Heart left ventricle (tissue), 13 donors: ENCODE results near the gene RPL27A.

Experiments
- CTCF ChIP-seq, 12 donors: fragments of 200-600 bp; sonication (generic) in 4 of 12; IDR thresholded peaks; one replicate each; pipeline versions ENCODE4 v1.5.0 to v1.8.0; 2018 to 2022; ENCODE audit warnings: antibody characterized with exemption in 12 of 12, mild to moderate bottlenecking in 5 of 12
- POLR2A ChIP-seq, 2 donors: fragments of 450-650 bp; IDR thresholded peaks; one replicate each; pipeline ENCODE4 v1.6.1; 2017; ENCODE audit warnings: antibody characterized with exemption in 2 of 2, mild to moderate bottlenecking in 2 of 2, moderate library complexity in 2 of 2
- donor health status: ischemic (EF 13 %, LVEDD 7.1; RV severe dilation, severe dysfunction).
- donor health status: DM: no; HTN: yes; CAD: no.
- donor health status: DM: no; HTN: no; CAD: no.
- donor health status: ischemic (EF 25% LVEDD 6.9; RV normal size, moderate dysfunction).
- donor health status: ischemic (EF 25% LVEDD 5.7; RV mildly dilated, moderate dysfunction).
- donor health status: ischemic (EF 35%, LVEDD 5.7; RV mildly dilated, moderate dysfunction).
- donor health status: nonischemic (EF 11% LVEDD 7.7; RV severe dilation, severe dysfunction).
- donor health status: DM: yes; HTN: yes; CAD: no.
- donor health status: PGD.
- donor health status: ischemic (EF 29% LVEDD 5.4; RV normal size, mild dysfunction).
- donor health status: nonischemic (EF 23%, LVEDD 6.1; RV moderate dilation, normal function).

- TF ChIP-seq POLR2A (IDR thresholded peaks at IDR 0.05), result no peak
- no peak for TF ChIP-seq CTCF (IDR thresholded peaks at IDR 0.05)
These were observed 722 bp upstream of the RPL27A start for GRCh38 chr11:8681837-8682302.
